Right ventricle myocardium superior (tissue), 1 donor: ENCODE results near the gene PPP1R9A. TPM values are rescaled to one million over a fixed set of nuclear protein-coding genes. Genes with fewer than 3 reads are reported as not detected.
A peak's percentile ranks its signal among the peaks of the same experiment; 100 is the strongest.

Experiments
- ATAC-seq: fragments of 200-7000 bp; cut with Tn5 transposase; one replicate; pipeline ENCODE4 v1.9.1; 2020; ENCODE audit warnings: mild to moderate bottlenecking; ENCODE audit not compliant: poor library complexity
- DNase-seq: peaks from one replicate; pipeline ENCODE4 v3.0.0-alpha.2; 2020
- intact Hi-C: fragments of 100-400 bp; cut with DNase I; formaldehyde crosslinking; loops from one replicate; pipeline ENCODE4 v1.11.2; 2022
- total RNA-seq: library from RNA; stranded (reverse); fragmentation: NEBNext Ultra II Directional; extraction: Animal tissue kit (Norgen Biotek cat#: 25700); gene quantifications from one replicate; pipeline ENCODE4 v1.2.1, GENCODE V29; 2021
- donor health status: DM: no; HTN: yes; CAD: no; lungs with severe emphysema.

Gene PPP1R9A
- total RNA-seq, 1 donor from 2014 or later, result 22.6 TPM

DNA sequence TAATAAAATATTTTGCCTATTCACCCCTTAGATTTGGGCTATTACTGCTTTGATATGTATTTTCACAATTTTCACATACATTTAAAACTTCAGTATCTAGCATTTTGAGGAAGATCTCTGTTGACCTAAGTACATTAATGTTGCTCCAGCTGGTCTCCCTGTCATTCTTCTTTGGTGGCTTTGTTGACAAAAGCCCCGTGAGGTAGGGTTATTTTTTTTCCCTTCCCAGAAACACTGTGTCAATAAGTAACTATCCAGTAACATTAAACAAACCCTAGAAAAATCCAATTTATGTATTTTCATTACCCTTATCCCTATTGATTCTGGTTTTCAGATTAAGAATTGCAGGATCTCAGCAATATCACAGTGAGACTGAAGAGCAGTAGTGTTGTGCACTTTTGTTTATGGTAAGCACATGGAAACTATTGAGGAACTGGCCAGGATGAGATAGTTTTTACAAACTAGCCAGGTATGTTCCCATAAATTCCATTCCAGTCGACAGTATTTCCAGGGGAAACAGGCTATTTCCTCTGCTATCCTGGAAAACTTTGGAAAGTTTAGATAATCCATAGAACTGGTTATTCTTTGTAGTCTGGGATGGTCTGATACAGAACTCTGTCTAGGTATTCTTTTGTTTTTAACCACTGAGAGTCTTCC is 218.8 kb downstream of the PPP1R9A start:
- intact Hi-C loops, result no loop called here
- ATAC-seq (no peak), DNase-seq (no peak)

DNA sequence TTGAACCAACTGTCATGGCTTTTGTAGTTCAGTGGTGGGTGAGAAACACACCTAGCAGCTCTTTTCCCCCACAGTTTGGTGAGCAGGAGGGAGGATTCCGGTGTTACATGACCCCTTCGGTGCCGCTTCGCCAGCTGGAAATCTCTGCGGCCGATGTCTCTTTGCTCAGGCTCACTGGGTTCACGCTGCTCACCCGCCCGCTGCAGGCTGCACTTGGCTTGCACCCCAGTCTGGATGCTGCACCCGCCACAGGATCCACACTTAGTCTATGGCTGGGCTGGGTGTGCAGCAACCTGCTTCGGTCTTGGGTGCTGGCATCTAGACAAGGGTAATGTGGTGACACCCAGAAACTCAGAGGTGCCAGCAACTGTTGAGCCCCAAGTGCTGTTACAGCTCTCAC is 225.1 kb downstream of the PPP1R9A start:
- intact Hi-C loops, result no loop called here
- DNase-seq, result no peak
- ATAC-seq, result no peak

DNA sequence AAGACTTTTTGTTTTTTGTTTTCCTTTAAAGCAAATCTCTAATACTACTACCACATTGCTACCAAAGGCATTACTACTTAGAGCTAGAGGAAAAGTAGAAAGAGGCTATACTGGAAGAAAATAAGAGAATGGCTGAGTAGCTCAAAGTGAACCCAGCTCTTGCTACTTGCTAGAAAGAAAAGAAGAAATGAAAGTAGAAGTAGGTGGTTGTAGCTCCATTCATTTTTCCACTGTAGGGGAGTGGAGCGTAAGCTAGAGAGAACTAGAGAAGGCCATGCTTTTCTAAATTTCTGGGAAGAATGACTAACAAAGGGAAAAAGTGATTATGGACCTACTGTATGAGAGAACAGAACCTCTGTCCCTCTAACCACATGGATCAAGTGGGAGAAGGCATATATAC is 232.5 kb downstream of the PPP1R9A start:
- intact Hi-C loops, result no loop called here
- ATAC-seq, result no peak
- no peak for DNase-seq

DNA sequence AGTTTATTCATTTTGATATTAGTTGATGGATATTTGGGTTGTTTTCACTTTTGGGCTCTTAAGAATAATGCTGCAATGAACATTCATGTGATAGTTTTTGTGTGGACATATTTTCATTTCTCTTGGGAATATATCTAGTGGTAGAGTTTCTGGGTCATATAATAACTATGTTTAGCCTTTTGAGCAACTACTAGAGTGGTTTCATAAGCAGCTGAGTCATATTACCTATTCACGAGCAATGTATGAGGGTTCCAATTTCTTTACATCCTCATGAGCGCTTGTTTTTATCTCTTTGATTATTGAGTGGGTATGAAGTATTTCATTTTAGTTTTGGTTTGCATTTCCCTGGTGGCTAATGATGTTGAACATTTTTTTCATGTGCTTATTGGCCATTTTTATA is 234.4 kb downstream of the PPP1R9A start:
- no peak for ATAC-seq
- intact Hi-C loops, result no loop called here
- DNase-seq, result no peak

DNA sequence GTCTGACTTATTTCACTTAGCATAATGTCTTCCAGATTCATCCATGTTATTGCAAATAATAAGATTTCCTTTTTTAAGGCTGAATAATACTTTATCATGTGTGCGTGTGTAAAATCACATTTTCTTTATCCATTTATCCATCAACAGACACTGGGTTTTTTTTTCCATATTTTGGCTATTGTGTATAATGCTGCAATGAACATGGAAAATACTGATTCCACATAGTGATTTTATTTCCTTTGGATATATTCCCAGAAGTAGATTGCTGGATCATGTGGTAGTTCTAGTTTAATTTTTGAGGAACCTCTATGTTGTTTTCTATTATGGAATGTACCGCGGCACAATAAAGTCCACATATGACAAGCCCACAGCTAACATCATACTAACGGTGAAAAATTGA is 236.9 kb downstream of the PPP1R9A start:
- intact Hi-C loops, result no loop called here
- ATAC-seq, result no peak

GRCh38 chr7:95155965-95156364 is 248.6 kb downstream of the PPP1R9A start:
- ATAC-seq, result no peak
- intact Hi-C loops, result no loop called here
- no peak for DNase-seq

More for the DNA sequence above, 236.9 kb downstream of the PPP1R9A start:
- no peak for DNase-seq

DNA sequence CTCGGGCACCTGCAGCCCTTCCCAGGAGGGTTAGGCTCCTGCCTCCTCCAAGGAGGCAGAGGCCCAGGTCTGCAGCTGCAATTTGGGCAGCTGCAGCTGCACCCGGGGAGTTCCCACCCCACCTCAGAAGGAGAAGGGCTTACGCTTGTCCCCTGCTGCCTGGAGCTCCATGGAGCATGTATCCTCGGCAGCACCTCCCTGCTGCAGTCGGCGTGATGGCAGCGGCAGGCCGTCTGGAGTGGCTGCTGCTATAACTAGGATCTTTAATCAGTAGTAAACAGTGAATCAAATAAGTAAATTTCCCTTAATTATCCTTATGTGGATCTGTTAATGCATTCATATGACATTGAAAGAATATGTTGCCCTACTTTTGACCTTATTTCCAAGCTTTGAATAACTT is 250.0 kb downstream of the PPP1R9A start:
- ATAC-seq (no peak), DNase-seq (no peak)
- intact Hi-C loops, result no loop called here

DNA sequence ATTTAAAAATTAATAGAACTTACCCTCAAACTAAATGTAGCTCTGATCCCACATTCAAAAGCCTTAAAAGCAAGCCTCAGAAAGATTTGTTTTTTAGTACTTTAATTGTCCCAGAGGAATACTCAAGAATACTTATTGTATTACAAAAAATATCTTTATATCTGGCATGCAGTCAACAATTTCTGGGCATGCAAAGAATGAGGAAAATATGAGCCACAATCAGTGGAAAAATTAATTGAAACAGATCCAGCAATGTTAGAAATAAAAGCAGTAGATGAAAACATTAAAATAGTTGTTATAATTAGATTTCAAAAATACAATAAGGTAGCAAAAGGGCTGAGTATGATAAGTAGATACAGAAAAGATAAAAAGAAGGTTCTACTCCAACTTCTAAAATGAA is 262.3 kb downstream of the PPP1R9A start:
- no peak for ATAC-seq
- intact Hi-C loops, result no loop called here
- DNase-seq, result no peak

- ATAC-seq (no peak), DNase-seq (no peak)
- intact Hi-C loops, result no loop called here
Observed at GRCh38 chr7:95172420-95172819, 265.0 kb downstream of the PPP1R9A start.

DNA sequence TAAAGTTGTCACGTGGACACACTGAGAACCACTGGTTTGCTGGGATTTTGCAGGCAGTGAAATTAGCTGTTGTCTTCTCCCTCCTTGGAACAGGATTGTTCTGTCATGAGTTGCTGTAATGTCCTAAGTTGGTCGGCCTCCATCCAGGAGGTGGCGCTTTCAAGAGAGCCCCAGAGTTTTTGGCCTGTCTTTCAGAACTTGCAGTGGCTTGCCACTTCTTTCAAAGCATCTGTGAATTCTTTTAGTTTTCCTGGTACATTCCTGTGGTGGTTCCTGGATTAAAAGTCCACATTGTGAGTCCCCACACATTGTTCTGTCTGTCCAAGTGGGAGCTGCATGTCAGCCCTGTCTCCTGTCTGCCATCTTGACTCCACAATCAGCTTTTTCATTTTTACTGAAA is 283.1 kb downstream of the PPP1R9A start:
- DNase-seq (no peak), ATAC-seq (no peak)
- intact Hi-C loops, result no loop called here

DNA sequence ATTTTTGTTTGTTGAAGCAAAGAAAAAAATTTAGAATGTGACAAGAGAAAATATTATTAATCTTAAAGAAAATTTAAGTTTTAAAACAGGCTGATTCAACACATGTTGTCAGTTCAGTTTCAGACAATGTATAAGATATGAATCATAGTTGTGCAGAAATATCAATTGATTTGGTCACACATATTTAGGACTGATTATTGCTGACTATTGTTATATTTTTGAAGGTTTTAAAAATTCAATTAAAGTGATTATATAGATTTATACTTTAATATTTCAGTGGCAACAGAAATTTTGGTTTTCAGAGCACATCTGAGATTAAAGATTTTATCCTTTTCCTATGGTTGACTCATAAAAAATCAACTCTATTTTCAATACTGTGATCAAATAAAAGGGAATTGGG is 284.4 kb downstream of the PPP1R9A start:
- DNase-seq (no peak), ATAC-seq (no peak)
- intact Hi-C loops, result no loop called here

DNA sequence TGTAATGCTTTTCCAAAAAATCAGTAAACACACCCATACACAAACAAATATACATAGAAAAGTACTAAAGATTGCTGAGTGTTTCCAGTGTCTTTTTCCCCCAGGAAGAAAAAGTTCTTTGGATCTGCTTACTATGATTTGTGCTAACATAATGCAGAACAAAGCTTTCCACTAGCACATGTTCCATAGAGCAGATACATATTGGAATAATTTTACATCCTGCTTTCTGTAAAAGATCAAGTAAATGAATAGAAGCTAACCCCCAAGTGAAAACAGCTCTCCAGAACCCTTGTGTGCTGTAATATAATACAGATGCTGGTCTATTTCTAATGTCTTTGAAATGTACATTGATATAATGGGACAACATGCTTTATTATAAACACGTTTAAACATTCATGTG is 291.5 kb downstream of the PPP1R9A start:
- no peak for ATAC-seq
- intact Hi-C loops, result no loop called here
- DNase-seq, result no peak

DNA sequence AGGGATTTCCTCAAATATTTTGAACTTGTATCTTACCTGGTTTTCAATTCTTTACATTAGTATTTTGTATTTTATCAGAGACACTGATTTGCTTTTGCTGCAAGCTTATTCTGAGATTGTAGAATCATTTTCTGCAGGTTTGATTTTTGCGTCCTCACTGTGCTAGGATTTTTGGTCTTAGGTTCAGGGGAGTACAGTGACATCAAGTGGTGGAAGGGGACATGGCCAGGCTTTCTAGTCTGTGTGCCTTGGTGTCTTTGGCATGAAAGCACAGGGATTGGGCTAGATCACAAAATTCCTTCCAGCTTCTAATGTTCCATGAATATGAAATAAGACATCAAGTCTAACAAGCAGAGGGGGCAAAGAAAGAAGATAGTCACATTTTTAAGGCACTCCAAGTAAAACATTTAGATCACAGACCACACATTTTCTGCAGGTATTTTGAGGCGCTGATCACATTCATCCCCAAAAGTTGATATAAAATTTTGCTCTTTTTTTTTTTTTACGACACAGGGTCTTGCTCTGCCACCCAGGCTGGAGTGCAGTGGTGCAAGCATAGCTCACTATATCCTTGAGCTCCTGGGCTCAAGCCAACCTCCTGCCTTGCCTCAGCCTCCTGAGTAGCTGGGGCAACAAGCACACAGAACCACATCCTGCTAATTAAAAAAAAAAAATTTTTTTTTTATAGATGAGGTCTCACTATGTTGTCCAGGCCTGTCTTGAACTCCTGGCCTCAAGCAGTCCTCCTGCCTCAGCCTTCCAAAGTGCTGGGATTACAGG is 292.6 kb downstream of the PPP1R9A start:
- intact Hi-C loops, result no loop called here
- DNase-seq, result no peak
- ATAC-seq, result peak; percentile 92

- DNase-seq, result no peak
- ATAC-seq, result no peak
- intact Hi-C loops, result no loop called here
Observed at GRCh38 chr7:95200741-95201140, 293.3 kb downstream of the PPP1R9A start.

DNA sequence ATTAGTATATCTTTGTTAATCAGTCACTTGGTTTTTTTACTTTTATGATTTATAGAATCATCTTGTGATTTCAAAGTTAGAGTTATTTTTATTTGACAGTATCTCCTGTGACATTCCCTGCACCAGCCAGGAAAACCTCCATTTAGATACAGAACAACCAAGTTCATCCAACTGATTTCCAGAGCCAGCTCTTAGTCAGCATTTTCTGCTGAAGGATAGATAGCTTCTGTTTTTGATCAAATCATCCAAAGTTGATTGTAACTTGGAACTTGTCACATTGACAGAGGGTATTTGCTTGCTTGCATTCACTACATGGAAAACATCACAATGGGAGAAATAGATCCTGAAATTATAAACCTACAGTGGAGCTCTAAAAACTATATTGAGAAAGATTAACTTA is 294.3 kb downstream of the PPP1R9A start:
- ATAC-seq (no peak), DNase-seq (no peak)
- intact Hi-C loops, result no loop called here

DNA sequence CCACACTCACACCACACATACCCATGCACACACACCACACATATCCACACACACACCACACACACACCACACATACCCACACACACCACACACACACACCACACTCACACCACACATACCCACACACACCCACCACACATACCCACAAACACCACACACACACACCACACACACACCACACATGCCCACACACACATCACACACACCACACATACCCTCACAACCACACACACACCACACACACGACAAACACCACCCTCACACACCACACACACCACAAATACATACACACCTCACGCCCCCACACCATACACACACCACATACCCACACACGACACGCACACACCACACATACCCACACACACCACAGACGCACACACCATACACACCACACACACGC is 297.2 kb downstream of the PPP1R9A start:
- intact Hi-C loops, result no loop called here
- ATAC-seq (no peak), DNase-seq (no peak)

DNA sequence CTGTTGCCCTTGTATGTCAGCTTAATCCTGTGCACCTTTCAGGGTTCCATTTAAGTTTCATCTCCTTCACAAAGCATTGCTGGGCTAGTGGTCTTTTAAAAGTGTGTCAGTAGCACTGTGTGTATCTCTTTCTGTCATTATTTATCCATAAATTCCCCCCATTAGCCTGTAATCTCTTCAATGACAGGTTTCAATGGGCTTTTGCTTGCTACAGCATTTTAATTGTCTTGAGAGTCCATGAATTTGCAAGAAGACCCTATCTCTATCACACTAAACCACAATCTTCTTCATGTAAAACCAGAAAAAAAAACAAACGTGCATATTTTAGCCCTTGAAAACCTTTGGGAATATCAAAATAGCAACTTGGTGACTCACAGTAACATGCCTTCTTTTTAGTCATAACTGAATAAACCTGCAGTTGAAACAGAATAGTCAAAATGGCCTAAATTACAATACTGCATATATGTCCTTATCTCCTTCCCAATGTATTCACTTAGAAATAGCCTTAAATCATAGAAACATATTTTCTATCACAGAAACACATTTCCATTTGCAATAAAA is 298.4 kb downstream of the PPP1R9A start:
- intact Hi-C loops, result no loop called here
- DNase-seq (no peak), ATAC-seq (no peak)

DNA sequence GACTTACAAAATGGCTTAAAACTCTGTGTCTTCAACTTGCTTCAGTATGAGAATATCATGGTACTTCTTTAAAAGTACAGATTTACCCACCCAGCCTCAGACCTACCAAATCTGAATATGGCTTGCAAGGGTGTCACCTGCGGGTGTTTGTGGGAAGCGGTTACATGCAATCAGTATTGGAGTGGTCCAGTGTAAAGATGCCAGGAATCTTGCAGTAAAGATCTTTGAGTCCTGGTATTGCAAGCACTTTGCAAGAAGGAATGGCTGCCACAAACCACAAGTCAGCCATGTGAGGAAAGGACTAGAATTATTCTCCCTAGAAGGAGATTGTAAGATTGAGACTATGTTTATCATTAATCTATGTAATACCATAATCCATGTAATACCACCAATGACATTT is 301.9 kb downstream of the PPP1R9A start:
- ATAC-seq, result no peak
- intact Hi-C loops, result no loop called here
- DNase-seq, result no peak

DNA sequence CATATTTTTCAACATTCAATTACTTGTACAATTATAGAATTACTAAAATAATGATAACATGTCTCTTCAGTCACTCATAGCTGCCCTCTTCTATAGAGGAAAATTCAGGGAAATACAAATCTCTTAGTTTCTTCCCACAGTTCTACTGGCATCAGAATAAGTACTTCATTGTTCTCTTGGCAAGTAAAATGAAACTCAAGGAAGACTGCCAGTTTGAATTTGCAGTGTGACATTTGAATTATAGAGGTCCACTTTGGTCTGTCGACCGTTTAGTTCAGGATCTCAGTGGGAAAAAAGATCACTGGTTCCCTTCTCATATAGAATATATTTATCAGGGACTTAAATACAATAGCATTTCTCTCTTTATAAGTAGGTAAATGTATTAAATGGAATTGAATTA is 302.4 kb downstream of the PPP1R9A start:
- ATAC-seq (no peak), DNase-seq (no peak)
- intact Hi-C loops, result no loop called here

- no peak for DNase-seq
- ATAC-seq, result peak; percentile 75
- intact Hi-C loops, result no loop called here
Observed at GRCh38 chr7:95213148-95213547, 305.8 kb downstream of the PPP1R9A start.
